HepG2 (cell line): ENCODE data around the gene CCDC170. TPM values are rescaled to one million over a fixed set of nuclear protein-coding genes. Genes with fewer than 3 reads are reported as not detected.

Experiments
- ATAC-seq: fragments of 200-7000 bp; cut with Tn5 transposase; 3 replicates; pipeline ENCODE4 v1.9.1; 2020; ENCODE audit warnings: mild to moderate bottlenecking, moderate library complexity
- BruUV-seq: library from RNA; stranded (reverse); fragments of 400-500 nt; replicated peaks from 2 replicates; lab custom pipeline; 2021; lab: Mats Ljungman, UMichigan
- CTCF ChIA-PET: fragments of 300-600 bp; formaldehyde crosslinking; extraction: SDS; loops from one replicate; lab custom pipeline; 2021; ENCODE audit warnings: low total read pairs, inconsistent platforms, low intra/inter-chr PET ratio; lab: Yijun Ruan, JAX
- POLR2A ChIA-PET: fragments of 350-600 bp; sonication (Branson Sonifier 250); formaldehyde crosslinking; loops from one replicate; lab custom pipeline; 2020; ENCODE audit warnings: antibody characterized with exemption, inconsistent platforms; lab: Yijun Ruan, JAX
- DNase-seq: peaks from one replicate; pipeline ENCODE4 v3.0.0-alpha.2; 2015; ENCODE audit warnings: low spot score
- FAIRE-seq: peaks from 3 replicates; lab custom pipeline; 2011; peaks lifted over from hg19 to GRCh38; lab: Jason Lieb, UNC
- H2AFZ ChIP-seq: one replicate; pipeline ENCODE4 v1.6.1; 2011; ENCODE audit warnings: low read length, inconsistent platforms
- H3K27ac ChIP-seq: fragments of 300-600 bp; 3 replicates; pipeline ENCODE4 v1.8.0; 2011; ENCODE audit warnings: mixed run types, mild to moderate bottlenecking, mixed read lengths, low read length, inconsistent platforms; ENCODE audit not compliant: insufficient read depth; ENCODE audit errors: extremely low read length
- H3K27me3 ChIP-seq, 2 experiments: fragments of 200-600 bp in 1 of 2; 2 replicates in 1 of 2; 3 replicates in 1 of 2; pipeline versions ENCODE4 v1.6.0 to v1.8.0; 2011; ENCODE audit warnings: low read length in 2 of 2, mild to moderate bottlenecking in 2 of 2, moderate library complexity in 2 of 2, inconsistent platforms in 1 of 2; ENCODE audit not compliant: insufficient read depth in 2 of 2, control insufficient read depth in 1 of 2
- H3K36me3 ChIP-seq, 2 experiments: fragments of 200-600 bp in 1 of 2; replicated peaks in 1 of 2; 2 replicates in 1 of 2; 3 replicates in 1 of 2; pipeline versions ENCODE4 v1.5.1 to v1.8.0; 2011; ENCODE audit warnings: low read length in 2 of 2, inconsistent platforms in 1 of 2; ENCODE audit not compliant: insufficient read depth in 2 of 2, control insufficient read depth in 1 of 2
- H3K4me1 ChIP-seq: 2 replicates; pipeline ENCODE4 v1.5.1; 2012; ENCODE audit warnings: low read length, inconsistent platforms; ENCODE audit not compliant: insufficient read depth
- H3K4me2 ChIP-seq: 2 replicates; pipeline ENCODE4 v1.6.0; 2011; ENCODE audit warnings: low read depth, low read length, inconsistent platforms
- H3K4me3 ChIP-seq, 3 experiments: fragments of 200-600 bp in 1 of 3; sonication (generic), shearing (Covaris generic) in 1 of 3; replicated peaks in 1 of 3; 2 replicates each; pipeline ENCODE4 v1.5.1; 2011 to 2016; ENCODE audit warnings: low read length in 3 of 3, inconsistent platforms in 2 of 3, low read depth in 2 of 3, mild to moderate bottlenecking in 2 of 3, control low read depth in 1 of 3, mixed read lengths in 1 of 3; ENCODE audit not compliant: insufficient read depth in 1 of 3
- H3K79me2 ChIP-seq: one replicate; pipeline ENCODE4 v1.6.1; 2011; ENCODE audit warnings: low read length, inconsistent platforms; ENCODE audit not compliant: insufficient read depth
- H3K9ac ChIP-seq: 2 replicates; pipeline ENCODE4 v1.6.0; 2011; ENCODE audit warnings: mild to moderate bottlenecking, low read depth, low read length, inconsistent platforms; ENCODE audit not compliant: insufficient read depth
- H3K9me3 ChIP-seq: 2 replicates; pipeline ENCODE4 v1.5.1; 2012; ENCODE audit warnings: mild to moderate bottlenecking, low read length
- H4K20me1 ChIP-seq: 2 replicates; pipeline ENCODE4 v1.6.0; 2011; ENCODE audit warnings: inconsistent platforms, mild to moderate bottlenecking, low read length, moderate library complexity; ENCODE audit not compliant: insufficient read depth
- AFF4 ChIP-seq: sonication (generic); formaldehyde crosslinking; IDR thresholded peaks from 2 replicates; pipeline ENCODE4 v1.4.0; 2020; ENCODE audit warnings: missing genetic modification reagents
- CEBPG ChIP-seq: IDR thresholded peaks from 2 replicates; pipeline ENCODE4 v1.6.1; 2016
- GATAD1 ChIP-seq: IDR thresholded peaks from 2 replicates; pipeline ENCODE4 v1.6.1; 2016; ENCODE audit warnings: missing genetic modification reagents, missing compliant biosample characterization
- HBP1 ChIP-seq: IDR thresholded peaks from 2 replicates; pipeline ENCODE4 v1.6.1; 2016; ENCODE audit warnings: low read depth, control low read depth
- KLF13 ChIP-seq: sonication (generic); formaldehyde crosslinking; IDR thresholded peaks from 2 replicates; pipeline ENCODE4 v1.4.0; 2020; ENCODE audit warnings: mild to moderate bottlenecking, missing genetic modification reagents
- MAFF ChIP-seq: IDR thresholded peaks from 2 replicates; pipeline ENCODE4 v1.6.1; 2011; ENCODE audit warnings: low read depth, low read length, improper control_type of control experiment
- NCOA1 ChIP-seq: sonication (generic); formaldehyde crosslinking; IDR thresholded peaks from 2 replicates; pipeline ENCODE4 v1.9.0; 2021; ENCODE audit warnings: missing genetic modification reagents
- RCOR2 ChIP-seq: IDR thresholded peaks from 2 replicates; pipeline ENCODE4 v1.6.1; 2016; ENCODE audit warnings: missing biosample characterization, missing genetic modification reagents
- SNAPC5 ChIP-seq: sonication (generic); formaldehyde crosslinking; IDR thresholded peaks from 2 replicates; pipeline ENCODE4 v1.8.1; 2023; ENCODE audit warnings: mild to moderate bottlenecking, missing genetic modification reagents, borderline replicate concordance
- ZBTB25 ChIP-seq: IDR thresholded peaks from 2 replicates; pipeline ENCODE4 v1.6.1; 2018; ENCODE audit warnings: missing genetic modification reagents
- ZNF256 ChIP-seq: sonication (generic); formaldehyde crosslinking; conservative IDR thresholded peaks from 2 replicates; pipeline ENCODE4 v1.4.0; 2020; ENCODE audit warnings: missing genetic modification reagents
- ZNF432 ChIP-seq: sonication (generic); formaldehyde crosslinking; IDR thresholded peaks from 2 replicates; pipeline ENCODE4 v1.5.0; 2020; ENCODE audit warnings: missing genetic modification reagents, mild to moderate bottlenecking, borderline replicate concordance
- ZNF562 ChIP-seq: sonication (generic); formaldehyde crosslinking; IDR thresholded peaks from 2 replicates; pipeline ENCODE4 v1.8.0; 2022; ENCODE audit warnings: missing genetic modification reagents, borderline replicate concordance
- ZNF629 ChIP-seq: sonication (generic); formaldehyde crosslinking; conservative IDR thresholded peaks from 2 replicates; pipeline ENCODE4 v1.5.0; 2020; ENCODE audit warnings: missing genetic modification reagents
- ZUFSP ChIP-seq: sonication (generic); formaldehyde crosslinking; IDR thresholded peaks from 2 replicates; pipeline ENCODE4 v1.9.0; 2021; ENCODE audit warnings: missing genetic modification reagents, mild to moderate bottlenecking, borderline replicate concordance
- WGBS: methylation state at CpG from one replicate; pipeline ENCODE4 v1.1.6; 2017; ENCODE audit warnings: low lambda C conversion rate; 5-methylcytosine and 5-hydroxymethylcytosine counted together
- in situ Hi-C: cut with HindIII; loops from 2 replicates; pipeline ENCODE4 v1.10.0; 2017; ENCODE audit warnings: low pct_unique_long_range_greater_than_20kb; ENCODE audit not compliant: extremely low pct_ligation_motif_present
- intact Hi-C: fragments of 100-400 bp; cut with micrococcal nuclease; formaldehyde crosslinking; loops from one replicate; pipeline ENCODE4 v1.10.0; 2022; ENCODE audit not compliant: unreplicated experiment
- polyA plus RNA-seq, 8 experiments: library from polyadenylated mRNA; depleted of rRNA in 3 of 8; stranded (reverse) in 7 of 8; unstranded in 1 of 8; fragments of >200 nt; fragmentation: Illumina TruSeq in 4 of 8; extraction: Trizol in 4 of 8; gene quantifications; 2 replicates each; pipeline versions ENCODE4 v1.2.1 to v1.2.3, GENCODE V29; 2011 to 2016; ENCODE audit warnings: low read depth in 4 of 8, missing spikeins in 1 of 8, mixed read lengths in 1 of 8; ENCODE audit not compliant: insufficient read depth in 1 of 8
- total RNA-seq, 5 experiments: library from RNA; depleted of rRNA; stranded (reverse); fragments of >200 nt; fragmentation: Illumina TruSeq; extraction: Trizol; gene quantifications; 2 replicates each; pipeline ENCODE4 v1.2.3, GENCODE V29; 2016; ENCODE audit warnings: low read depth in 1 of 5

The CCDC170 gene
- total and polyA plus RNA-seq, 2 of the 13 experiments (the other 11 are each of a cell fraction or from before 2014, with no cell fraction given): 0.90 to 5.1 TPM

- DNase-seq (peak; percentile 100), ATAC-seq (peak; percentile 96), FAIRE-seq (peak; percentile 85)
- CTCF ChIA-PET: no interaction called here
- BruUV-seq: no TSS peak
- Histone ChIP-seq H4K20me1 (peaks cover 8% of the 10 kb centered on the region), H3K36me3 (peaks cover 0 to 1% of the 10 kb centered on the region in 2 experiments; a peak in 3 of 5 replicates), H3K9ac (peak within 1 kb of the TSS; percentile 89), H3K4me3 (peak within 1 kb of the TSS; percentile 81 to 90 (median 88)), H3K4me2 (peak within 1 kb of the TSS; percentile 80), H2AFZ (peak within 1 kb of the TSS; percentile 31), H3K9me3 (no peaks in the 10 kb centered on the region), H3K27ac (peak within 1 kb of the TSS; percentile 94), H3K4me1 (peaks cover 60% of the 10 kb centered on the region), H3K27me3 (peaks cover 0 to 2% of the 10 kb centered on the region in 2 experiments; a peak in 1 of 5 replicates), H3K79me2 (peaks cover 59% of the 10 kb centered on the region)
- WGBS: under 1% methylated on average over 56 of the region's 74 CpGs
- POLR2A ChIA-PET: interaction anchor here (0.5 to 2.8 kb wide), 12 partner anchors 10 to 849 kb away, joined by 3 to 32 read pairs (median 3); partner anchors contain the start of gene ZBTB2
- in situ Hi-C loops: no loop called here
- intact Hi-C loops: loop anchor here (2.0 kb wide), 2 partner anchors 13 to 61 kb away; partner anchors contain the start of gene ZBTB2
- TF ChIP-seq ZNF432 (CRISPR knock-in tag): no peak
- peak; percentile 96 for TF ChIP-seq ZNF256 (CRISPR knock-in tag)
- peak; percentile 100 for TF ChIP-seq ZBTB25 (CRISPR knock-in tag)
- no peak for TF ChIP-seq AFF4
- no peak for TF ChIP-seq ZUFSP (CRISPR knock-in tag)
- TF ChIP-seq NCOA1 (CRISPR knock-in tag): peak; percentile 96
- TF ChIP-seq ZNF562 (CRISPR knock-in tag): no peak
- no peak for TF ChIP-seq MAFF
- TF ChIP-seq ZNF629 (CRISPR knock-in tag): peak; percentile 67; the same call in 1 of the 2 replicates
- peak; percentile 95; the same call in 1 of the 2 replicates for TF ChIP-seq SNAPC5 (CRISPR knock-in tag)
- TF ChIP-seq CEBPG (CRISPR knock-in tag): peak; percentile 19
- peak; percentile 99 for TF ChIP-seq GATAD1 (CRISPR knock-in tag)
- TF ChIP-seq KLF13 (CRISPR knock-in tag): peak; percentile 43; the same call in 1 of the 2 replicates
- TF ChIP-seq RCOR2 (CRISPR knock-in tag): 0 out of 2 replicates have a peak, but pooled peaks have one; percentile 14
- peak; percentile 88 for TF ChIP-seq HBP1 (CRISPR knock-in tag)
Observed at GRCh38 chr6:151451950-151452749, 41.7 kb upstream of the CCDC170 start, which contains the start of gene RMND1. RMND1 (minus strand) TSS chr6:151452126; CDS start chr6:151445811, 6,315 bp downstream.
